HL-60 (cell line): ENCODE measurements around the gene PIWIL4.
"Not testable (repeated sequence)": the region's sequence is repeated elsewhere in the genome, so short reads cannot be mapped to it uniquely, and the experiment has no call there.

Source experiments
- DNase-seq, 2 experiments: peaks; one replicate each; pipeline ENCODE4 v3.0.0-alpha.2; 2010 to 2020; ENCODE audit warnings: low read depth in 1 of 2, low spot score in 1 of 2
- H3K27ac ChIP-seq: fragments of 250-450 bp; sonication (Bioruptor Pico); replicated peaks from 2 replicates; pipeline ENCODE4 v1.5.1; 2020; ENCODE audit warnings: mild to moderate bottlenecking, moderate library complexity
- H3K27me3 ChIP-seq: fragments of 250-450 bp; sonication (Bioruptor Pico); 2 replicates; pipeline ENCODE4 v1.5.1; 2021; ENCODE audit warnings: mild to moderate bottlenecking, moderate library complexity; ENCODE audit not compliant: insufficient read depth, poor library complexity, severe bottlenecking
- H3K4me3 ChIP-seq: replicated peaks from 2 replicates; pipeline ENCODE4 v1.5.1; 2011; ENCODE audit warnings: mild to moderate bottlenecking, control low read depth, low read length; ENCODE audit not compliant: insufficient read depth
- GABPA ChIP-seq: IDR thresholded peaks from 2 replicates; pipeline ENCODE4 v1.6.1; 2012; ENCODE audit warnings: low read depth
- POLR2AphosphoS5 ChIP-seq: IDR thresholded peaks from 2 replicates; pipeline ENCODE4 v1.6.1; 2012; ENCODE audit warnings: low read depth
- REST ChIP-seq: IDR thresholded peaks from 2 replicates; pipeline ENCODE4 v1.6.1; 2012; ENCODE audit warnings: low read depth; ENCODE audit not compliant: insufficient replicate concordance
- SPI1 ChIP-seq: IDR thresholded peaks from 2 replicates; pipeline ENCODE4 v1.6.1; 2012; ENCODE audit warnings: low read depth, mild to moderate bottlenecking, borderline replicate concordance
- TF ChIP-seq, protein P1 (sequence below): IDR thresholded peaks from one replicate; pipeline ENCODE4 v1.5.1; 2011; ENCODE audit warnings: low read length, control low read depth, inconsistent platforms; ENCODE audit not compliant: insufficient read depth

The PIWIL4 gene

DNA sequence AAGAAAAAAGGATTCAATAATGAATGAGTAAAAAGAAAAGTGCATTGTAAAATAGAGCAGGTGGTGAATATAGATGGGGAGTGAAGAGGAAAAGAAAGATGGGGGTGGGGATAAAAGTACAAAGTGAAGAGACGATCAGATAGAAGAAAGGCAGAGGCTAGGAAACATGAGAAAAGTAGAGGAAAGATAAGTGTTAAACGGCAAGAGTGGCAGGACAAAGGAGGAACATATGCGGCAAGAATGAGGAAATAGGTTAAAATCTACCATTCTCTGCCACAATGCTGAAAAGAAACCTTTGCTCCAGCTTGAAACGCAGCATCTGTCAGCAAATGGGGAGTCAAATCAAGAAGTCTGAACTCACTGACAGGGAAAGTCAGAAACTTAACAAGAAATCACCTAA is 16.7 kb upstream of the PIWIL4 start:
- no peaks in the 10 kb centered on the region for H3K27me3 ChIP-seq
- peak overlapping the region; percentile 62 for H3K4me3 ChIP-seq
- TF ChIP-seq GABPA (no peak), SPI1 (peak; percentile 10; the same call in 1 of the 2 replicates), POLR2AphosphoS5 (peak; percentile 69; the same call in 1 of the 2 replicates)
- TF ChIP-seq, protein P1, sequence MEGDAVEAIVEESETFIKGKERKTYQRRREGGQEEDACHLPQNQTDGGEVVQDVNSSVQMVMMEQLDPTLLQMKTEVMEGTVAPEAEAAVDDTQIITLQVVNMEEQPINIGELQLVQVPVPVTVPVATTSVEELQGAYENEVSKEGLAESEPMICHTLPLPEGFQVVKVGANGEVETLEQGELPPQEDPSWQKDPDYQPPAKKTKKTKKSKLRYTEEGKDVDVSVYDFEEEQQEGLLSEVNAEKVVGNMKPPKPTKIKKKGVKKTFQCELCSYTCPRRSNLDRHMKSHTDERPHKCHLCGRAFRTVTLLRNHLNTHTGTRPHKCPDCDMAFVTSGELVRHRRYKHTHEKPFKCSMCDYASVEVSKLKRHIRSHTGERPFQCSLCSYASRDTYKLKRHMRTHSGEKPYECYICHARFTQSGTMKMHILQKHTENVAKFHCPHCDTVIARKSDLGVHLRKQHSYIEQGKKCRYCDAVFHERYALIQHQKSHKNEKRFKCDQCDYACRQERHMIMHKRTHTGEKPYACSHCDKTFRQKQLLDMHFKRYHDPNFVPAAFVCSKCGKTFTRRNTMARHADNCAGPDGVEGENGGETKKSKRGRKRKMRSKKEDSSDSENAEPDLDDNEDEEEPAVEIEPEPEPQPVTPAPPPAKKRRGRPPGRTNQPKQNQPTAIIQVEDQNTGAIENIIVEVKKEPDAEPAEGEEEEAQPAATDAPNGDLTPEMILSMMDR, result no peak
- H3K27ac ChIP-seq, result peak overlapping the region; percentile 98
- peak in 1 of 2 experiments; percentile 62 for DNase-seq

DNA sequence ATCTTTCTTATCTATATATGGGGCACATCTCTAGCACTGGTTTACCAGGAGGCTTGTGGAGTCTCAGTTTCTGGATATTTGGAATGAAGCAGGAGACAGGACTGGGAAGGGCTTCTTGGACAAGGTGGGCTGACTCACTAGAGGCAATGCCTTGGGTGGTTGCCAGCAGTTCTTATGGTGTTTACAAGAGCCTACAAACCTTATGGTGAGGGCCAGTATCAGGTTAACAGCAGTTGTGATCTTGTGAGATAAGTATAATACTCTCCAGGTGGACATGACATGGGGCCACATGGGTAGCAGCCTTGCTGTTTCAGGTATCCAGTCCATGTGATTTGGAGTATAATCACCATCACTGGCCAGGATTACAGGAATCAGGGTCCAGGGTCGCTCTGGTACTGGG is 13.2 kb upstream of the PIWIL4 start:
- Histone ChIP-seq H3K27ac (no peak overlapping the region), H3K27me3 (no peaks in the 10 kb centered on the region), H3K4me3 (no peak overlapping the region)
- TF ChIP-seq, protein P1, result no peak
- no peak for TF ChIP-seq REST
- no peak for TF ChIP-seq GABPA
- no peak for TF ChIP-seq SPI1
- TF ChIP-seq POLR2AphosphoS5, result no peak
- no peak for DNase-seq

- H3K27me3 ChIP-seq, DNase-seq, H3K4me3 ChIP-seq: not testable (repeated sequence)
- H3K27ac ChIP-seq, result 0 out of 2 replicates have a peak overlapping the region, but pooled peaks have one; percentile 2
Observed at GRCh38 chr11:94555752-94556329, 11.3 kb upstream of the PIWIL4 start.

- H3K27ac ChIP-seq, result peak overlapping the region; percentile 90
- DNase-seq, result no peak
- TF ChIP-seq, protein P1, result no peak
- no peak for TF ChIP-seq GABPA
- no peak for TF ChIP-seq SPI1
- H3K27me3 ChIP-seq, result no peaks in the 10 kb centered on the region
- no peak overlapping the region for H3K4me3 ChIP-seq
Observed at GRCh38 chr11:94557421-94557820, 9.7 kb upstream of the PIWIL4 start.

- TF ChIP-seq POLR2AphosphoS5, result no peak
- TF ChIP-seq REST, result no peak
- no peak for TF ChIP-seq SPI1
- TF ChIP-seq, protein P1, result no peak
- no peak for TF ChIP-seq GABPA
- no peaks in the 10 kb centered on the region for H3K27me3 ChIP-seq
- DNase-seq, result no peak
Observed at GRCh38 chr11:94557992-94558391, 9.2 kb upstream of the PIWIL4 start.

More at GRCh38 chr11:94557992-94558391, 9.2 kb upstream of the PIWIL4 start:
- Histone ChIP-seq H3K27ac (peak overlapping the region; percentile 90), H3K4me3 (no peak overlapping the region)
